Activated naive CD4-positive, alpha-beta T cell treated with anti-CD3 and anti-CD28 coated beads, Interleukin-2, amount 50 U/mL, for 72 hours (primary cell): ENCODE measurements around the gene ERC1. TPM values are rescaled to one million over a fixed set of nuclear protein-coding genes. Genes with fewer than 3 reads are reported as not detected.
A peak's percentile ranks its signal among the peaks of the same experiment; 100 is the strongest.

Source experiments
- ATAC-seq, 2 donors: fragments of 150-1000 bp; cut with Tn5 transposase; 2 replicates each; pipeline ENCODE4 v1.10.0; 2021; ENCODE audit warnings: mild to moderate bottlenecking in 2 of 2, moderate library complexity in 2 of 2
- DNase-seq, 2 donors: peaks; one replicate each; pipeline ENCODE4 v3.0.0; 2021 to 2022; ENCODE audit warnings: low spot score in 2 of 2
- H3K27ac Mint-ChIP-seq, 2 donors: one replicate each; pipeline ENCODE4 v1.8.0; 2022; ENCODE audit warnings: mild to moderate bottlenecking in 2 of 2, mixed read lengths in 2 of 2
- H3K36me3 Mint-ChIP-seq, 2 donors: one replicate each; pipeline ENCODE4 v1.8.0; 2022; ENCODE audit warnings: mixed read lengths in 2 of 2
- H3K9me3 Mint-ChIP-seq, 2 donors: one replicate each; pipeline ENCODE4 v1.8.0; 2022; ENCODE audit warnings: mixed read lengths in 2 of 2
- total RNA-seq, 2 donors: library from RNA; stranded (reverse); gene quantifications; one replicate each; pipeline ENCODE4 v1.2.3, GENCODE V29; 2022

Gene ERC1
- total RNA-seq, 2 donors from 2014 or later = 22.5 to 40.9 TPM

DNA sequence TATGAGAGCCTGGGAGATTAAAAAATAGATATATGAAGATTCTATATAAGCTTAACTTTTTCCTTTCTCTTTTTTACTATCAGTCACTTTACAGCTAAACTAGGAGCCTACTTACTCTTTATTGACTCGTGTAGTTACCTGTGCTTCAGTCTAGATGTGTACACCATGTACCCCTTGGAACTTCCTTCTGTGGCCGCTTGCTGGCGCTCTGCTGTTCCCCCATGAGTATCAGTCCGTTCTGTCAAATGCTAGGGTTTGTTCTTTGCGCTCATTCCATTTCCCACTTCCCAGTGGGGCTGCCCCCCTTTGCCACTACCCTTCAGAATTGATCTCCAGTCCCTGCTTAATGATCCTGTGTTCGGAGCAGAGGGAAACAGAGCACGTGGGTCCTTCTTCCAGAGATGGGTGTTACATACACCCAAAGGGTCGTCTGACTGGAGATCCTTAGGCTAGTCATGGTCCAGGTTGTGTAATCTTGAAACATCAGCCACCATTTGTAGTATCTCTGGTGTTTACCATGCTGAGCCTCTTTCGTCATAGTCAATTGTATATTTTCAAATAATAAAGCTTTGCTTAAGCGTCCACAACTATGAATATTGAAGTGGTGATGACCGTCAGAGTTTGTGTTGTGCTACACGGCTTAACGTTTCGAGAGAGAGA, 443.4 kb downstream of the ERC1 start:
- DNase-seq (no peak), ATAC-seq (no peak)
- no peaks in the 10 kb centered on the region for H3K36me3 Mint-ChIP-seq
- no peak overlapping the region for H3K27ac Mint-ChIP-seq
- H3K9me3 Mint-ChIP-seq = no peaks in the 10 kb centered on the region

DNA sequence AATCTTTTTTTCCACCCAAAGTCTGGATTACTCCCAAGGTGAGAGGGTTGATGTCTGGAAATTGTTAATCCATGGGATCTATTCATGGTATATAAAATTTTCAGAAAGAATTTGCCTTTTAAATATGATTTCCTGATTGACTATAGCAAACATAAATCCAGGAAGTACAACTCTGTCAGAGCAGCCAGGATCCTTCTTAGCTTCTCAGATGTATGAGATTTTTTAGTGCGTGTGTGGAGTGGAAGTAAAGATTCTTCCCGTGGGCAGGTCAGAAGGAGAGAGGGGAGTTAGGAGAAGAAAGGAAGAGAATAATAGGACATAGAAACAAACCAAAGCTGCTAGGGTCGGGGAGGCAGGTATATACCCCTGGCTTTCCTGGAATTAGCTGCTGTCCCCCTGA, 444.0 kb downstream of the ERC1 start:
- H3K36me3 Mint-ChIP-seq = no peaks in the 10 kb centered on the region
- no peak for ATAC-seq
- no peak for DNase-seq
- H3K9me3 Mint-ChIP-seq = no peaks in the 10 kb centered on the region
- no peak overlapping the region for H3K27ac Mint-ChIP-seq

DNA sequence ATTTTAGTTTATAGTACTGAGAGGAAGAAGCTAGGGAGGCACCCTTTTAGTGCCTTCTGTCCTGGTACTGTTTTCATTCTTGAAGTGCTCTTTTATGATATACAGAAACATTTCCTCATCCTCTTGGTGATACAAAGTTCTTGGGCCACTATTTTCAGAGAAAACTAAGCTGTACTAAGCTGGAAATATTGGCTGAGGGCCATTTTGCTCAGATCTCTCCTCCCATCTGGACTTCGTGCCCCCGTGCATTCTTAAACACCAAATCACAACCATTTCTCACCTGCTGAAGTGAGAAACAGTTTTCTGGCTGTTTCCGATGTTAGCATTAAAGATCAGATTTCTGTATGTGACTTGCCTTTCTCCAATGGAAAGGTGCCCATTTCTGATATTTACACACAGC, 444.4 kb downstream of the ERC1 start:
- no peak for ATAC-seq
- DNase-seq = no peak
- no peak overlapping the region for H3K27ac Mint-ChIP-seq
- no peaks in the 10 kb centered on the region for H3K36me3 Mint-ChIP-seq
- H3K9me3 Mint-ChIP-seq = no peaks in the 10 kb centered on the region

DNA sequence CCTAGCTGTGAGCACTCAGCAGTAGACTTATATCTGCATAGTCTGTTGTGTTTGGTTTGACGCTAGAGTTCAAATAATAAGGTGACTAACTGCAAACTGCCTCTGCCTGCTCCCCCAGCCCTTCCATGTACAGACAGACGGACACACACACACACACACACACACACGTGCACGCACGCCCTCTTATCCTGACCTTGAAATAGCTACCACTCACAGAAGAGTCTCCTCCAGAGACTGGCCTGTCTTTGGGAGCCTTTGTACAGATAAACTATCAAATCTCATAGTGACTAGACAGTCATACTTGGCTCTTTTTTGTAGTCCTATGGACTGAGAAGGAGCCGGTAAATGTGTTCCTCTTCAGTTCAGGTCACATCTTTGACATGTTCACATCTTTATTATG, 445.0 kb downstream of the ERC1 start:
- no peaks in the 10 kb centered on the region for H3K9me3 Mint-ChIP-seq
- ATAC-seq (no peak), DNase-seq (no peak)
- H3K36me3 Mint-ChIP-seq = no peaks in the 10 kb centered on the region
- no peak overlapping the region for H3K27ac Mint-ChIP-seq

DNA sequence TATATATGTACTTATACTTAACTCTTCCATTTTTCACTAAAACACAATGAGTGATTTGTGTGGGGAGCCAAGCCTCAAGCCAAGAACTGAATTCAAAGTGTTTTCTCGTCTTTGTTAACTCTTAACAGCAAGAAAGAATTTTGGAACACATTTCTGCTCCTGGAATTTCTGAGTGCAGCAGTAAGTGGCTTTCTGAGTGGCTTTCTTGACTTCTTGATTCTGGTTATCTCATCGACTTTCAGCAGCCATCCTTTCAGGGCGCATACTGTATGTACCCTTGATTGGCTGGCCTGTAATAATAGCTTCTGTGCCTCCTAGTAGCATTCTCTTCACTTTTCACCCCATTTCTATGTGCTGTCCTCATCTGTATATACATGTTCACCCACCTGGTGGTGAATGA, 446.0 kb downstream of the ERC1 start:
- no peaks in the 10 kb centered on the region for H3K36me3 Mint-ChIP-seq
- ATAC-seq (no peak), DNase-seq (no peak)
- no peaks in the 10 kb centered on the region for H3K9me3 Mint-ChIP-seq
- no peak overlapping the region for H3K27ac Mint-ChIP-seq

DNA sequence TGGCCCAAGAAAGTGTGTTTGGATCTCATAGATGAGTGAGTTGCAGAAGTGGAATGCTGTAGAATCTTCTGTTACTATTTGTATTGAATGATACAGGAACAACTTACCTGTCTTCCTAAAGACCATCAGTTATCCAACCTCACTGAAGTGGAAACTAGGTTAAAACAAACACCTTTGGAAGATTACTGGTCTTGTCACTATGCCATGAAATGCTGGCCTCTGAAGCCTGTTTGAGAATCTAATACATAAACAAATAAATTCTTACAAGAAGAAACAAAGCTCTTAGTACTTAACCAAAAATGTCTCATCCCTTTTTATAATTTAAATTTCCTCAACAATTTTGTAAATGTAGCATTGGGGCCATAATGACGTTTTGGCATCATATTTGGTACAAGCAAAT, 448.2 kb downstream of the ERC1 start:
- no peak for DNase-seq
- Mint-ChIP-seq H3K9me3 (no peaks in the 10 kb centered on the region), H3K27ac (no peak overlapping the region), H3K36me3 (no peaks in the 10 kb centered on the region)
- ATAC-seq = no peak

DNA sequence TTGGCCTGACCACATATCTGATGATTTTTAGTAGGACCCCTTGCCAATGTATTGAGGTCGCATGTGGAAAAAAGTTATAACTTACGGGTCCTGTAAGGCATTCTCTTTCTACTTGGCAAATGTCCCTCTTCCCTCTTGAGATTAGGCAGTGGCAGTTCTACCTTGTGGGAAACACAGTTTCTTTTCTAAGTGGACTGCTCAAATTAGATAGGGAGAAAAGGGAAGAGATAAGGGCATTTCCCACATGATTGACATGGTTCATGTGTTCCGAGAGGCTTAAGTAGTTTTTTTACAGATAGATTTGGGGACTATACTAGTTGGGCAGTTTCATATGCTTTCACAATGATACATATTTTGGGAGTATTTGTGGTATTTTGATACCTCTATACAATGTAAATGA, 448.7 kb downstream of the ERC1 start:
- Mint-ChIP-seq H3K27ac (no peak overlapping the region), H3K9me3 (no peaks in the 10 kb centered on the region), H3K36me3 (no peaks in the 10 kb centered on the region)
- no peak for ATAC-seq
- no peak for DNase-seq

DNA sequence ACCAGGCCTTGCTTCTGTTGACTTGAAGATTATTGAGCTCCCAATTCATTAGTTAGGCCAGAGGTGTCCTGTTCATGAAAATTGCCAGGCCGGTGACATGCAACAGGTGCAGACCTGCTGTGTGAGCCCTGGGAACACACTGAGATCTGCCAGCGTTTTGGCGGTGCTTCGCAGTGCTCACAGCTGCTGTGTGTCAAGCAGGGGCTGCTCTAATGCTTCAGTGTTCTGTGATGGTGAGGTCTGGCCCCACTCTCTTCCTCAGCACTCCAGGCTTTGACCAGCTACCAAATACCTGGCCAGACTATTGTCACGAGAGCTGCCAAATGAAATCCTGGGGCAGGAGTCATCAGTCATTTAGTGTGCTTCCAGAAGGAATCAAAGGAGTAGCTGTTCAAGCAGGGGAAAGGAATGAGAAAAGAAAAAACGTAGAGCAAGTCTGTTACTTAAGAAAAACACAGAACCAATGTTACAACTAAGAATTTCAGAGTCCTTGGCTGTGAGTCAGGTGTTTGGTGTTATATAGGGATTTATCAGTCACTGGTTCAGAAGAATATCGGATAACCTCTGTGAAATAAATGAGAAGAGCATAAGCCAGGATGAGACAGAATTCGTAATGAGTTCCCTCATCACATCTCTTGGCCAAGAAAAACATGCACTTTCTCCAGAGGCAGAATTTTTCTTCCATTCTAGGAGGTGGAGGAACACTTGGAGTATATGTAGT, 452.6 kb downstream of the ERC1 start:
- Mint-ChIP-seq H3K27ac (no peak overlapping the region), H3K9me3 (no peaks in the 10 kb centered on the region), H3K36me3 (no peaks in the 10 kb centered on the region)
- no peak for ATAC-seq
- no peak for DNase-seq

DNA sequence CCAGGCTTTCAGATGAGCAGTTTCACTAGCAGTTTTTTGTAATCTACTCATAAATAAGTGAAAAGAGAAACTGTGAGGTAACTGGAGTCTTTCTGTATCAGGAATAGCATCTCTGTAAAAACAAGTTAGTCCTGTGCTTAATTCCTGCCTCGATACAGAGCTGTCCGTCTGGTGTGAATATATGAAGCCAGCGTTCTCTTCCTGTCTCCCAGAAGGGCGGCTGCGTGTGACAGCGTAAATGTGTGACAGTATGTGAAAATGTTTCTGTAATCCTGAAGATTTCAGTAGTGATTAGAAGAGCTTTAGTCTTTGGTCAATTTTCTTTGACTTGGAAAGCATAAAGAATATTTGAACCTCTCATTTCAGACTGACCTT, 453.1 kb downstream of the ERC1 start:
- ATAC-seq = no peak
- H3K27ac Mint-ChIP-seq = no peak overlapping the region
- no peaks in the 10 kb centered on the region for H3K36me3 Mint-ChIP-seq
- no peaks in the 10 kb centered on the region for H3K9me3 Mint-ChIP-seq
- DNase-seq = no peak

DNA sequence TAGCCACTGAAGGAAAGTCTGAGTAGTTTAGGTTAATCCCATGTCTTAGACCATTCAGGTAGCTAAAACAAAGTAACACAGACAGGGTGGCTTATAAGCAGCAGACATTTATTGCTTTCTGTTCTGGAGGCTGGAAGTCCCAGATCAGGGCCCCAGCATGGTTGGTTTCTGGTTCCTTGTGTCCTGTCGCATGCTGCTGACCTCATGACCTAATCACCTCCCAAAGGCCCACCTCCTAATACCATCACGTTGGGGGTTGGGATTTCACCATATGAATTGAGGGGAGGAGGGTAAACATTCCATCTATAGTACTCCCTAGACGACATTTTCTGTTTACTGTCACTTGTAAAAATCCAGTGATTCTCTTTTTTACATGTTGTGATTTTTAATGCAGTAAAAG, 454.8 kb downstream of the ERC1 start:
- Mint-ChIP-seq H3K9me3 (no peaks in the 10 kb centered on the region), H3K27ac (no peak overlapping the region), H3K36me3 (peaks cover 0 to 6% of the 10 kb centered on the region in 2 donors)
- DNase-seq (no peak), ATAC-seq (no peak)

DNA sequence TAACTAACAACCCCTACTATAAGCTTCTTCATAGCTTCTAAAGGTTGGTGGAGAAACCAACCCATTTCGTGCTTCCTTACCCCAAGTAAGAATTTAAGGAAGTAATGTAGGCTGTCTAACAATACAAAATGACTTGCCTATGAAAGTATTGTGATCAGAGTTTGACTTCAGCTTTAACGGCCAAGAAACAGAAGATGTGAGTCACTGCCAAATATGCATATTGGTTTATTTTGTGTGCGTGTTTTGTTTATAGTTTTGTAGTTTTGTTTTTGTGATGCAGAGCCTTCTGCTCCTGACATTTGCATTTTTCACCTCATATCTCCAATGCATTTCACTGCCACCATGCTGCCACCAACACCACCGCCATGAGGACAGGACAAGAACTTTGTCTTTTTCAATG, 457.3 kb downstream of the ERC1 start:
- H3K27ac Mint-ChIP-seq = peak overlapping the region in 1 of 2 donors; percentile 34
- H3K36me3 Mint-ChIP-seq = peaks cover 0 to 7% of the 10 kb centered on the region in 2 donors
- DNase-seq (no peak), ATAC-seq (no peak)
- H3K9me3 Mint-ChIP-seq = no peaks in the 10 kb centered on the region

DNA sequence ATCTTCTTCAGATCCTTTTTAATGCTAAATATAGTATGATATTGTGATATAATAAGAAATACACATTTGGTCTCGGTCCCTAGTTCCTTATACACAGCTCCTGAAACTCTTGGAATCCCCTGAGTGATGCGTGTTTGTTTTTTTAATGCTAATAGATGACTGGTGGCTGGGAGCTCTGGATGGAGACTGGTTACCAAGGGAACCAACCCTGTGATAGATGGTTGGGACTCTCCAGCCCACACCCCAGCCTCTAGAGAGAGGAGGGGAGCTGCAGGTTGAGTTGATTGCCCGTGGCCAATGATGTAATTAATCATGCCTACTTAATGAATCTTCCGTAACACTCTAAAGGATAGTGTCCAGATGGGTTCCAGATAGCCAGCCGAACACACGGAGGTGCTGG, 462.8 kb downstream of the ERC1 start:
- no peak for ATAC-seq
- Mint-ChIP-seq H3K9me3 (no peaks in the 10 kb centered on the region), H3K27ac (peak overlapping the region in 1 of 2 donors; percentile 24)

DNA sequence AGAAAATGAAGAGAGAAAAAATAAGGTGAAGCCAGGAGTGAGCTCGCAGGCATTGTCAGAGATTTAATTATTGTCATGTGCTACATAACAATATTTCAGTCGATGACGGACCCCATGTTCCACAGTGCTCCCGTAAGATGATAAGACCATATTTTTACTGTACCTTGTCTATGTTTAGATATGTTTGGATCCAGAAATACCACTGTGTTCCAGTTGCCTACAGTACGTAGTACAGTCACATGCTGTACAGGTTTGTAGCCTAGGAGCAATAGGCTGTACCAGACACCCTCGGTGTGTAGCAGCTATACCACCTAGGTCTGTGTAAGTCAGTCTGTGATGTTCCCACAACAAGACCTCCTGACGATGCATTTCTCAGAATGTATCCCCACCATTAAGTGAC, 465.9 kb downstream of the ERC1 start:
- no peaks in the 10 kb centered on the region for H3K9me3 Mint-ChIP-seq
- H3K27ac Mint-ChIP-seq = no peak overlapping the region
- DNase-seq (no peak), ATAC-seq (no peak)
- H3K36me3 Mint-ChIP-seq = peaks cover 0 to 4% of the 10 kb centered on the region in 2 donors

More for the DNA sequence above, 462.8 kb downstream of the ERC1 start:
- H3K36me3 Mint-ChIP-seq = peaks cover 0 to 7% of the 10 kb centered on the region in 2 donors
- DNase-seq = no peak

DNA sequence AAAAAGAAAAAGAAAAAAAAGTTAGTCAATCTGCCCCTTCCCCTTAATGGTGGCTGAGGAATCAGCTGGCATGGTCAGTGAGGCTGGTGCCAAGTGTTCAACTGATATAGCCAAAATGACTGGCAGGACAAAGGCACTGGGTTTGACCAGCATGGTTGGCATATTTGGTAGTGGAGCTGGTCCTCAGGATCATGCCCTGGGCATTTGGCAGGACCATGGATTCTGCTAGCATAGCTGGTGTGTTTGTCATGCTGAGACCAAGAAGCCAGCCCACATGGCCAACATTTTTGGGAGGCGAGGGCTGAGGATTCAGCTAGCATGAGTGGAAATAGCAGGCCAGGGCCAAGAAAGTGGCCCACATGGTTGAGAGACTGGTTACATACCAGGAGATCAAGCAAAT, 466.9 kb downstream of the ERC1 start:
- H3K9me3 Mint-ChIP-seq = no peaks in the 10 kb centered on the region
- peaks cover 0 to 4% of the 10 kb centered on the region in 2 donors for H3K36me3 Mint-ChIP-seq
- no peak overlapping the region for H3K27ac Mint-ChIP-seq
- DNase-seq (no peak), ATAC-seq (no peak)

DNA sequence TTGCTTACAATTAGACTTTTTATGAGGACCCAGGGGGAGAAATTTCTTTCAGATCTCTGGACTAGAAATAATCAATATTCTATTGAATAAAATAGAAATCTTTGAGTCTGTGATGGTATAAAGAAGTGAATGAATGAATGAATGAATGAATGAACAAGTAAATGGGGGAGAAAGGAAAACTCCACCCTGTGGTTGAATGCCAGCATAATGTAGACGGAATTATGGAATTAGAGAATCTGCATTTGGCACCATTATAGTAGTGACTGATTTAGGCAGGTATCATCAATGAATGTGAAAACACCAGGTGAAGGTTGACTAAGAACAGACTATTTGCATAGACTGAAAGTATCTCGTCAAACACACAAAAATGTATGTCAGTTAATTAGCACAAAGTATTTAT, 468.3 kb downstream of the ERC1 start:
- no peak for DNase-seq
- H3K9me3 Mint-ChIP-seq = no peaks in the 10 kb centered on the region
- H3K27ac Mint-ChIP-seq = no peak overlapping the region
- no peak for ATAC-seq
- H3K36me3 Mint-ChIP-seq = peaks cover 0 to 4% of the 10 kb centered on the region in 2 donors

DNA sequence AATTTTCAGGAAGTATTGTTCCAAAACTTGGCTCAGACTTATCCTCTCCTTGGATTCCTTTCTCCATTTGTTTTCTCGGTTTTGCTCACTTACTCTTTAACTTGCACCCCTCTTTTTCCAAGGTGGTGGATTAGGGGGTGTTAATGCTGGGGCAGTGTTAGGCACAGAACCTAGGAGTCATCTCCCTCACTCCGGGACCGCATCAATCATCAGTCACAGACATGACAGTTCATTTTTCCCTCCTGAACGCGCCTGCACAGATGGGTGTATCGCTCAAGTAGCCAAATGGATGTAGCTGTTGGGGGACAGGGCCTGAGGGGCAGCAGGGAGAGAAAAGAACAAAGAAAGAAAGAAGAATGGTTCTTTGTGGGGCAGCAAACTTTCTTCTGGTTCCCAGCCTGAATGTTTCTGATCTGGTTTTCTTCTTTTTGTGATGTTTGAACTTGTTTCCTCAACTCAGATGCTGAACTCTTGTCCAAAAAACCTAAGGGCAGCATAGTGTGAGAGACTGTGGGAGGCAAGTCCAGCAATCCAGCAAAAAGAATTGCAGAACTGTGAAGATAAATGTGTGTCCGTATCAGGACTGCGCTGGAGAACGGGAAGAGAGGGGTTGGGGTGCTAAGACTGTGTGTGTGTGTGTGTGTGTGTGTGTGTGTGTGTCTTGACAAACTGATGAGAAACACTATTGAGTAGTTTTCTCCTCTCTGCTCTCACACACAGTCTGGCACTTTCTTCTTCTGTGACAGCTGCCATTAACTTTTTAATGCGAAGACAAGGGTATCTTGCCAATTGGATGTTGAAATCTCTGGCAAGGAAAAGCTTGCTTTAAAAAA, 472.3 kb downstream of the ERC1 start:
- no peak for ATAC-seq
- no peaks in the 10 kb centered on the region for H3K9me3 Mint-ChIP-seq
- no peak for DNase-seq
- no peak overlapping the region for H3K27ac Mint-ChIP-seq
- peaks cover 0 to 4% of the 10 kb centered on the region in 2 donors for H3K36me3 Mint-ChIP-seq

DNA sequence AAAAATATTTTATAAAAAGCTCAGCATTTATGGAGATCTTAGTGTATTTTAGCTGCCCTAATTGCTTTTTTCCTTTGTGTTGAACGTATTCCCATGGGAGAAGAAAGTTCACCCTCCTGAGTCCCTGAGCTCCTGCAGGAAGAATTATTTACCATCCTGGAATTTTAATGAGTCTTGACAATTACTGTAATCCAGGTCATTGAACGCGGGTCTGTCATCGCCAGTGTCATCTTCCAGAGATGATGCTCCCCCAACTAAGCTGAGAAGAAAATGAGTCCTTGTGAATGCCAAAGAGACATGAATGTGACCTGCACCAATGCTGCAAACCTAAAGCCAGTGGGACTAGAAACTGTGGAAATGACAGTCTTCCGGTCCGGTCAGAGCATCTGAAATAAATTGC, 473.9 kb downstream of the ERC1 start:
- peaks cover 0 to 4% of the 10 kb centered on the region in 2 donors for H3K36me3 Mint-ChIP-seq
- H3K9me3 Mint-ChIP-seq = no peaks in the 10 kb centered on the region
- no peak for ATAC-seq
- H3K27ac Mint-ChIP-seq = no peak overlapping the region
- no peak for DNase-seq
